Kidney (tissue), 14 donors: Measurements from ENCODE around the gene TMEM38A. TPM values are rescaled to one million over a fixed set of nuclear protein-coding genes. Genes with fewer than 3 reads are reported as not detected.

ENCODE experiments used
- DNase-seq, 5 donors: peaks; one replicate each; pipeline ENCODE4 v3.0.0-alpha.2; 2013 to 2020
- FAIRE-seq: peaks from 2 replicates; lab custom pipeline; 2012; peaks lifted over from hg19 to GRCh38; lab: Jason Lieb, UNC
- H3K27ac ChIP-seq, 2 donors: one replicate each; pipeline ENCODE4 v1.7.0; 2013; ENCODE audit warnings: low read depth in 2 of 2, low read length in 2 of 2, inconsistent platforms in 1 of 2
- H3K27me3 ChIP-seq: one replicate; pipeline ENCODE4 v1.7.1; 2013; ENCODE audit warnings: low read length, inconsistent platforms; ENCODE audit not compliant: control insufficient read depth, insufficient read depth
- H3K36me3 ChIP-seq, 3 donors: one replicate each; pipeline versions ENCODE4 v1.7.0 to v1.7.1; 2013; ENCODE audit warnings: low read length in 3 of 3, control low read depth in 1 of 3, inconsistent platforms in 1 of 3; ENCODE audit not compliant: insufficient read depth in 3 of 3, control insufficient read depth in 2 of 3
- H3K4me1 ChIP-seq, 3 donors: one replicate each; pipeline versions ENCODE4 v1.7.0 to v1.7.1; 2013; ENCODE audit warnings: low read length in 3 of 3, inconsistent platforms in 1 of 3, low read depth in 1 of 3; ENCODE audit not compliant: control insufficient read depth in 2 of 3, insufficient read depth in 2 of 3
- H3K4me3 ChIP-seq, 3 donors: one replicate each; pipeline versions ENCODE4 v1.7.0 to v1.8.1; 2013; ENCODE audit warnings: low read length in 3 of 3, control low read depth in 1 of 3, inconsistent platforms in 1 of 3
- H3K9ac ChIP-seq, 3 donors: one replicate each; pipeline versions ENCODE4 v1.7.0 to v1.7.1; 2013; ENCODE audit warnings: low read length in 3 of 3, control low read depth in 1 of 3, inconsistent platforms in 1 of 3
- H3K9me3 ChIP-seq, 3 donors: one replicate each; pipeline versions ENCODE4 v1.7.0 to v1.7.1; 2013; ENCODE audit warnings: low read length in 3 of 3, control low read depth in 1 of 3, inconsistent platforms in 1 of 3; ENCODE audit not compliant: control insufficient read depth in 2 of 3, insufficient read depth in 1 of 3
- intact Hi-C: fragments of 100-400 bp; cut with DNase I; formaldehyde crosslinking; loops from one replicate; pipeline ENCODE4 v1.11.1; 2022
- polyA plus RNA-seq: library from polyadenylated mRNA; stranded (reverse); fragments of 350-450 nt; fragmentation: Illumina TruSeq; extraction: RNeasy Lipid Tissue Mini Kit (QIAGEN cat#74804); gene quantifications from one replicate; pipeline ENCODE4 v1.2.3, GENCODE V29; 2014; ENCODE audit warnings: low read depth, low replicate concordance; ENCODE audit not compliant: insufficient read depth
- total RNA-seq: library from RNA; stranded (reverse); fragmentation: NEBNext Ultra II Directional; extraction: Animal tissue kit (Norgen Biotek cat#: 25700); gene quantifications from one replicate; pipeline ENCODE4 v1.2.1, GENCODE V29; 2021
- TF ChIP-seq, protein P1 (sequence below): IDR thresholded peaks from 3 replicates; pipeline ENCODE4 v1.5.1; 2012; ENCODE audit warnings: mild to moderate bottlenecking, moderate library complexity, borderline replicate concordance; ENCODE audit not compliant: insufficient read depth; ENCODE audit errors: extremely low read depth
- donor health status: control.
- donor health status: control.
- donor health status: control.
- donor health status: control.
- donor health status: control.
- donor health status: DM: yes; HTN: yes; CAD: no.
- donor health status: Normal renal cell carcinoma (clear cell type).

Gene TMEM38A
- total and polyA plus RNA-seq, 2 donors from 2014 or later = 5.8 to 10.7 TPM

DNA sequence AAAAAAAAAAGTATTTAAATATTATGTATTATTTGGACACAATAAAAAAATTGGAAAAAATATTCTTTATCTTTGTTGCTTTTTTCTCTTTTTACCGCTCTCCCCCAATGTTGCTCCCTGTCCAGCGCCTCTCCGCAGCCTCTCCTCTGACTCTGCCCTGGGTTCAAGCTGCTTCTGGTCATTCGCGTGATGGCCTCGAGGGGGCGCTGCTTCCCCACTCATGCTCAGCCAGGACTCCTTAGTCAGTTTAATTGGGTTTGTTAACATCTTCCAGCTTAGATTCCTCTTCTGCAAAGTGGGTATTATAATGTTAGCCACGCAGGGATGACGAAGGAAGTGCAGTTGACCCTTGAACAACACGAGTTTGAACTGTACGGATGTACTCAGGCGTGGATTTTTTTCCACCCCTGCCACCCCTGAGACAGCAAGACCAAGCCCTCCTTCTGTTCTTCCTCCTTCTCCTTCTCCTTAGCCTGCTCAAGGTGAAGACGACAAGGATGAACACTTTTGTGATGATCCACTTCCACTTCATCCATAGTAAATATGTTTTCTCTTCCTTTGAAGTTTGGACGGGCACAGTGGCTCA lies 53.9 kb downstream of the TMEM38A start:
- H3K36me3 ChIP-seq = no peaks in the 10 kb centered on the region
- intact Hi-C loops = no loop called here
- H3K4me3 ChIP-seq = no peak overlapping the region
- peak in 4 of 5 donors; percentile 46 to 67 (median 64) for DNase-seq
- no peak overlapping the region for H3K9ac ChIP-seq
- FAIRE-seq = no peak
- no peak overlapping the region for H3K27ac ChIP-seq
- peaks cover 0 to 4% (median 0%) of the 10 kb centered on the region in 3 donors for H3K4me1 ChIP-seq
- H3K9me3 ChIP-seq = no peaks in the 10 kb centered on the region
- no peaks in the 10 kb centered on the region for H3K27me3 ChIP-seq
- TF ChIP-seq, protein P1, sequence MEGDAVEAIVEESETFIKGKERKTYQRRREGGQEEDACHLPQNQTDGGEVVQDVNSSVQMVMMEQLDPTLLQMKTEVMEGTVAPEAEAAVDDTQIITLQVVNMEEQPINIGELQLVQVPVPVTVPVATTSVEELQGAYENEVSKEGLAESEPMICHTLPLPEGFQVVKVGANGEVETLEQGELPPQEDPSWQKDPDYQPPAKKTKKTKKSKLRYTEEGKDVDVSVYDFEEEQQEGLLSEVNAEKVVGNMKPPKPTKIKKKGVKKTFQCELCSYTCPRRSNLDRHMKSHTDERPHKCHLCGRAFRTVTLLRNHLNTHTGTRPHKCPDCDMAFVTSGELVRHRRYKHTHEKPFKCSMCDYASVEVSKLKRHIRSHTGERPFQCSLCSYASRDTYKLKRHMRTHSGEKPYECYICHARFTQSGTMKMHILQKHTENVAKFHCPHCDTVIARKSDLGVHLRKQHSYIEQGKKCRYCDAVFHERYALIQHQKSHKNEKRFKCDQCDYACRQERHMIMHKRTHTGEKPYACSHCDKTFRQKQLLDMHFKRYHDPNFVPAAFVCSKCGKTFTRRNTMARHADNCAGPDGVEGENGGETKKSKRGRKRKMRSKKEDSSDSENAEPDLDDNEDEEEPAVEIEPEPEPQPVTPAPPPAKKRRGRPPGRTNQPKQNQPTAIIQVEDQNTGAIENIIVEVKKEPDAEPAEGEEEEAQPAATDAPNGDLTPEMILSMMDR = peak; percentile 44

DNA sequence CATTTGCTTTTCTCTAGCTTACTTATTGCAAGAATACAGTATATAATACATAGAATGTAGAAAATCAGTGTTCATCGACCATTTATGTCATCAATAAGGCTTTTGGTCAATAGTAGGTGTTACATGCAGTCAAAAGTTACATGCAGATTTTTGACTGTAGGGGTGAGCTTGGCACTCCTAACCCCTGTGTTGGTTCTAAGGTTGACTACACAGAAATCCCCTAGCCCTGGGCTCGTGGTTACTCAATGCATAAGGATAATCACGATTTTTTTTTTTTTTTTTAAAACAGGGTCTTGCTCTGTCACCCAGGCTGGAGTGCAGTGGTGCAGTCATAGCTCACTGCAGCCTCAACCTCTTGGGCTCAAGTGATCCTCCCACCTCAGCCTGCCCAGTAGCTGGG lies 54.7 kb downstream of the TMEM38A start:
- no peaks in the 10 kb centered on the region for H3K27me3 ChIP-seq
- no peak for DNase-seq
- H3K4me3 ChIP-seq = no peak overlapping the region
- intact Hi-C loops = no loop called here
- H3K9me3 ChIP-seq = no peaks in the 10 kb centered on the region
- TF ChIP-seq, protein P1 = no peak
- H3K9ac ChIP-seq = no peak overlapping the region
- FAIRE-seq = no peak
- H3K27ac ChIP-seq = no peak overlapping the region
- H3K4me1 ChIP-seq = peaks cover 0 to 4% (median 0%) of the 10 kb centered on the region in 3 donors
- no peaks in the 10 kb centered on the region for H3K36me3 ChIP-seq

DNA sequence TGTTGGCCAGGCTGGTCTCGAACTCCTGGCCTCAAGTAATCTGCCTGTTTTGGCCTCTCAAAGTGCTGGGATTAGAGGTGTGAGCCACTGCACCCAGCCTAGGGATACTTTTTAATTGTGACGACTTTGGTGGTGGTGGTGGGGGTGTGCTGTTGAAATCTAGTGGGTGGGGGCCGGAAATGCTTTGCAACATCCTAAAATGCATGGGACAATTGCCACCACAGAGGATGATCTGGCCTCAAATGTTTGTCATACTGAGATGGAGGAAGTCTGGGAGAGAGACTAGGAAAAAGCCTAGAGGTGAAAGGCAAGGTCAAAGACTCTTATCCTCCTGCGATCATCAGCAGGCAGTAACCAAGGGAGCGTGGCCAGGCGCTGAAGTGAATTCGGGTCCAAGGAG lies 60.1 kb downstream of the TMEM38A start:
- Histone ChIP-seq H3K36me3 (no peaks in the 10 kb centered on the region), H3K9me3 (no peaks in the 10 kb centered on the region), H3K27me3 (no peaks in the 10 kb centered on the region), H3K4me1 (peaks cover 0 to 4% (median 0%) of the 10 kb centered on the region in 3 donors), H3K4me3 (no peak overlapping the region), H3K9ac (no peak overlapping the region), H3K27ac (no peak overlapping the region)
- FAIRE-seq (no peak), DNase-seq (no peak)
- TF ChIP-seq, protein P1 = no peak
- intact Hi-C loops = no loop called here

DNA sequence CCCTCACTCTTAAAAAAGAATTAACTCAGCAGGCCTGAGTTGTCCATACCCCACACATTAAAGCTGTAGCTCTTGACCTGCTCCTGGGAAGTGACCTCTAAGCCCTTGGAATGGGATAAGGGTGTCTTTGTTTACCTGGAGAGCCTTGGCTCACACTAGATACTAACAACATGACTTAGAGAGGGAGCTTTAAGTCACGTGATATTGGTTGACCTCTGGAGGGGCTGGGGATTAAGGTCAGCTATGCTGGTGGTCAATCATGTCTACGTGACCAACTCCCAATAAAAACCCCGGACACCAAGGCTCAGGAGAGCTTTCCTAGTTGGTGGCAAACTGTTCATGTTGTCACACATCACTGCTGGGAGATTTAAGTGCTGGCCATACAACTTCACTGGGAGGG lies 61.7 kb downstream of the TMEM38A start:
- TF ChIP-seq, protein P1 = no peak
- H3K9ac ChIP-seq = no peak overlapping the region
- no peak for DNase-seq
- no peak overlapping the region for H3K27ac ChIP-seq
- no peaks in the 10 kb centered on the region for H3K9me3 ChIP-seq
- no peaks in the 10 kb centered on the region for H3K27me3 ChIP-seq
- no peak for FAIRE-seq
- intact Hi-C loops = no loop called here
- no peaks in the 10 kb centered on the region for H3K36me3 ChIP-seq
- peaks cover 0 to 4% (median 0%) of the 10 kb centered on the region in 3 donors for H3K4me1 ChIP-seq
- H3K4me3 ChIP-seq = no peak overlapping the region
